Sigmoid colon (tissue), 7 donors: ENCODE measurements around the gene CNTFR. TPM values are rescaled to one million over a fixed set of nuclear protein-coding genes. Genes with fewer than 3 reads are reported as not detected.

ENCODE experiments used
- DNase-seq: peaks from one replicate; pipeline ENCODE4 v3.0.0-alpha.2; 2019
- H3K27ac ChIP-seq, 4 donors: fragments of 200-600 bp; sonication (generic); one replicate each; pipeline ENCODE4 v1.5.1; 2016 to 2019; ENCODE audit warnings: mild to moderate bottlenecking in 1 of 4
- H3K27me3 ChIP-seq, 3 donors: fragments of 200-600 bp; sonication (generic); one replicate each; pipeline ENCODE4 v1.5.1; 2019; ENCODE audit warnings: mild to moderate bottlenecking in 1 of 3
- H3K36me3 ChIP-seq, 4 donors: fragments of 200-600 bp; sonication (generic); one replicate each; pipeline ENCODE4 v1.5.1; 2016 to 2019
- H3K4me1 ChIP-seq, 4 donors: fragments of 200-600 bp; sonication (generic); one replicate each; pipeline ENCODE4 v1.5.1; 2017 to 2019
- H3K4me3 ChIP-seq, 4 donors: fragments of 200-600 bp; sonication (generic); one replicate each; pipeline ENCODE4 v1.5.1; 2017 to 2019; ENCODE audit warnings: mild to moderate bottlenecking in 2 of 4, moderate library complexity in 1 of 4
- H3K9me3 ChIP-seq, 4 donors: fragments of 200-600 bp in 3 of 4; sonication (generic) in 3 of 4; one replicate each; pipeline versions ENCODE4 v1.5.1 to v1.6.1; 2013 to 2019
- EP300 ChIP-seq, 4 donors: sonication (generic); formaldehyde crosslinking; IDR thresholded peaks; one replicate each; pipeline ENCODE4 v1.6.1; 2017; ENCODE audit warnings: antibody characterized with exemption in 4 of 4
- POLR2A ChIP-seq, 2 donors: fragments of 450-650 bp; IDR thresholded peaks; one replicate each; pipeline ENCODE4 v1.6.1; 2016; ENCODE audit warnings: antibody characterized with exemption in 2 of 2, mild to moderate bottlenecking in 2 of 2, moderate library complexity in 2 of 2
- POLR2AphosphoS5 ChIP-seq, 4 donors: sonication (generic); formaldehyde crosslinking; IDR thresholded peaks; one replicate each; pipeline ENCODE4 v1.6.1; 2017; ENCODE audit warnings: antibody characterized with exemption in 4 of 4
- WGBS, 2 donors: extraction: QIAGEN DNeasy Blood & Tissue Kit; methylation state at CpG; one replicate each; pipeline ENCODE4 v1.1.7; 2013; 5-methylcytosine and 5-hydroxymethylcytosine counted together
- intact Hi-C: fragments of 100-400 bp; cut with DNase I; formaldehyde crosslinking; loops from one replicate; pipeline ENCODE4 v1.15.1; 2023
- polyA plus RNA-seq, 3 donors: library from polyadenylated mRNA; stranded (reverse); fragments of 200-250 nt; gene quantifications; one replicate each; pipeline ENCODE4 v1.2.3, GENCODE V29; 2013
- total RNA-seq, 4 donors: library from RNA; depleted of rRNA; stranded (reverse); fragments of >200 nt; gene quantifications; one replicate each; pipeline ENCODE4 v1.1.0, GENCODE V29; 2016
- TF ChIP-seq, protein P1 (sequence below), 4 experiments: fragments of 450-650 bp in 3 of 4; fragments of 200-600 bp in 1 of 4; IDR thresholded peaks; one replicate each; pipeline ENCODE4 v1.5.1; 2016 to 2019; ENCODE audit warnings: antibody characterized with exemption in 4 of 4, mild to moderate bottlenecking in 3 of 4, moderate library complexity in 2 of 4
- donor health status: healthy with polysubstance abuse.
- donor health status: Bipolar disorder and iron deficiency.
- donor health status: healthy.

CNTFR gene
- total and polyA plus RNA-seq, 7 donors = 1.6 to 12.9 (median 4.6) TPM

DNA sequence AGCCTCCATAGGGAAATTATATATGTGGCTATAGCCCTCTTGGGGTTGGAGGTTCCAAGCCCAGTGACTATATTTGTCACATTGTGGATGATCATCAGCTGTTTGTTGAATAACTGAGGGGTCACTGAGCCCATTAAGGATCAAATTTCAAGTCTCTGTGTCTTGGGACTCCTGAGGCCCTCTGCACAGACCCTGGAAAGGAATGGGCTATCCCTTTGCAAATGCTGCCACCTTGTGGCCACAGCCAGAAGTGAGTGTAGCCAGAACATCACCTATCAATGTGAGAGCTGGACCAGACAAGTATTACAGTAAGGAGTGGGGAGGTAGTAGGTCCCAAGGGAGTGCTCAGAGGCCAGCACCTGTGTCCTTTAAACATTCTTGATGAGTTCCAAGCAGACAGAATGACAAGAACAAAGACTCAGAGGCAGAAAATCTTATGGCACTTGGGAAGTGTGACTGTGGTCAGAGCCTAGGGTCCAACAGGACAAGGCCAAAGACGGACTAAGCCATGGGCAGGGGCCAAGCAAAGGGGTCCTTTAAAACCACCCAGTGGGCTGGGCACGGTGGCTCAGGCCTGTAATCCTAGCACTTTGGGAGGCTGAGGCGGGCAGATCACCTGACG lies 14.2 kb upstream of the CNTFR start:
- Histone ChIP-seq H3K9me3 (no peaks in the 10 kb centered on the region), H3K4me1 (no peaks in the 10 kb centered on the region), H3K27ac (no peak overlapping the region), H3K4me3 (no peak overlapping the region), H3K27me3 (no peaks in the 10 kb centered on the region), H3K36me3 (no peaks in the 10 kb centered on the region)
- no peak for TF ChIP-seq EP300 (IDR thresholded peaks at IDR 0.05)
- TF ChIP-seq, protein P1, sequence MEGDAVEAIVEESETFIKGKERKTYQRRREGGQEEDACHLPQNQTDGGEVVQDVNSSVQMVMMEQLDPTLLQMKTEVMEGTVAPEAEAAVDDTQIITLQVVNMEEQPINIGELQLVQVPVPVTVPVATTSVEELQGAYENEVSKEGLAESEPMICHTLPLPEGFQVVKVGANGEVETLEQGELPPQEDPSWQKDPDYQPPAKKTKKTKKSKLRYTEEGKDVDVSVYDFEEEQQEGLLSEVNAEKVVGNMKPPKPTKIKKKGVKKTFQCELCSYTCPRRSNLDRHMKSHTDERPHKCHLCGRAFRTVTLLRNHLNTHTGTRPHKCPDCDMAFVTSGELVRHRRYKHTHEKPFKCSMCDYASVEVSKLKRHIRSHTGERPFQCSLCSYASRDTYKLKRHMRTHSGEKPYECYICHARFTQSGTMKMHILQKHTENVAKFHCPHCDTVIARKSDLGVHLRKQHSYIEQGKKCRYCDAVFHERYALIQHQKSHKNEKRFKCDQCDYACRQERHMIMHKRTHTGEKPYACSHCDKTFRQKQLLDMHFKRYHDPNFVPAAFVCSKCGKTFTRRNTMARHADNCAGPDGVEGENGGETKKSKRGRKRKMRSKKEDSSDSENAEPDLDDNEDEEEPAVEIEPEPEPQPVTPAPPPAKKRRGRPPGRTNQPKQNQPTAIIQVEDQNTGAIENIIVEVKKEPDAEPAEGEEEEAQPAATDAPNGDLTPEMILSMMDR (IDR thresholded peaks at IDR 0.05) = peak; percentile 79 to 92 (median 89)
- TF ChIP-seq POLR2A (IDR thresholded peaks at IDR 0.05) = no peak
- TF ChIP-seq POLR2AphosphoS5 (IDR thresholded peaks at IDR 0.05) = no peak
- peak; percentile 89 for DNase-seq
- 61 to 64% methylated on average over 4 of the region's 4 CpGs for WGBS, 2 donors
- intact Hi-C loops = loop anchor here (2.0 kb wide), 1 partner anchor 57 kb away; no protein-coding TSS in a partner anchor

DNA sequence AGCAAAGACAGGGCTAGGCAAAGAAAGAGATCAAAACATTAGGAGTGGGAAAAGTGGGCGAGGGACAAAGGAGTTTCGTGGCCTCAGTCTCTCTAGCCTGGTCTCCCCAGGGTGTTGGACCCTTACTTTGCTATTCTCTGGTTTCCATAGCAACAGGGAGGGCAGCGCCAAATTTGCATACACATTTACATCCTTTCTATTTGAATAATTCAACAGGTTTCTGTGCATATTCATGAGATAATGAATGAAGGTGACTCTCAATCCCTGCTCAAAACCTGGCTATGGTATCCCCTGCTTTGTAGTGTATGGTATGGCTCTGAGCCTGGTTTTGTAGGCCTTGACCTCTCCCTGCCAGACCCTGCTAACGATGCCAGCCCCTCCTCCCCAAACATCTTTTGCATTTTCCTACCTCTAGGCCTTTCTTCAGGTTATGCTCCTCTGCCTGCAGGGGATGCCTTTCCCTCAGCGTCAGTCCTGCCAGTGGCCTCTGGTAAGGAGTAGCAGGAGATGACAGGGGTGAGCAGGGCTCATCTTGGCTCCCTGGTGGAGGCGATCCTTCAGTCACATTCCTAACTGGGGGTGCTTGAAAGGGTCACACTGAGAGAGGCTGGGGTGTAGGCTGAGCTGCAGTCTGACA lies 12.5 kb upstream of the CNTFR start:
- no peak overlapping the region for H3K27ac ChIP-seq
- H3K9me3 ChIP-seq = no peaks in the 10 kb centered on the region
- H3K4me1 ChIP-seq = no peaks in the 10 kb centered on the region
- H3K27me3 ChIP-seq = no peaks in the 10 kb centered on the region
- TF ChIP-seq EP300 (IDR thresholded peaks at IDR 0.05) = no peak
- no peak for DNase-seq
- intact Hi-C loops = loop anchor here (2.0 kb wide), 1 partner anchor 55 kb away; no protein-coding TSS in a partner anchor
- WGBS, 2 donors = 74 to 79% methylated on average over 6 of the region's 6 CpGs
- H3K36me3 ChIP-seq = no peaks in the 10 kb centered on the region
- H3K4me3 ChIP-seq = no peak overlapping the region

DNA sequence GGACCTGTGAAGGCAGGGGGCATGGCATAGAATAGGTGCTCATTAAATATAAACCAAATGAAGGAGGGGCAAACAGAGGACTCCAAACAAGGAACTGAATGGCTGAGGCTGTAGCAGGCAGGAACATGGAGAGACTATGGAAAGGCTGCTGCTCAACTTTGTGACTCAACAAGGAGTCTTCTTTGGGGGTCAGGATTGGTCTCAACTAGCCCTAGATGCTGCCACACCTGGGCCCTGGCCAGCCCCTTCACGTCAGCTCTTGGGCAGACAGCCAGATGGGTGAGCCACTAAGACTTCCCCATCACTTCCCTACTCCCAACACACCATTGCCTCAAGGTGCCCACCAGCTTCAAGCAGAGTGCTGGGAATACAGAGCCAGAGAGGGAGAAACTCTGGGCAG lies 11.4 kb upstream of the CNTFR start:
- intact Hi-C loops = no loop called here
- no peak for DNase-seq
- no peaks in the 10 kb centered on the region for H3K9me3 ChIP-seq
- no peaks in the 10 kb centered on the region for H3K4me1 ChIP-seq
- TF ChIP-seq EP300 (IDR thresholded peaks at IDR 0.05) (no peak), POLR2A (IDR thresholded peaks at IDR 0.05) (no peak), POLR2AphosphoS5 (IDR thresholded peaks at IDR 0.05) (no peak)
- TF ChIP-seq, protein P1 (IDR thresholded peaks at IDR 0.05) = no peak
- 6 to 30% methylated on average over 1 of the region's 1 CpG for WGBS, 2 donors
- H3K36me3 ChIP-seq = no peaks in the 10 kb centered on the region
- no peak overlapping the region for H3K27ac ChIP-seq
- H3K27me3 ChIP-seq = no peaks in the 10 kb centered on the region
- no peak overlapping the region for H3K4me3 ChIP-seq

DNA sequence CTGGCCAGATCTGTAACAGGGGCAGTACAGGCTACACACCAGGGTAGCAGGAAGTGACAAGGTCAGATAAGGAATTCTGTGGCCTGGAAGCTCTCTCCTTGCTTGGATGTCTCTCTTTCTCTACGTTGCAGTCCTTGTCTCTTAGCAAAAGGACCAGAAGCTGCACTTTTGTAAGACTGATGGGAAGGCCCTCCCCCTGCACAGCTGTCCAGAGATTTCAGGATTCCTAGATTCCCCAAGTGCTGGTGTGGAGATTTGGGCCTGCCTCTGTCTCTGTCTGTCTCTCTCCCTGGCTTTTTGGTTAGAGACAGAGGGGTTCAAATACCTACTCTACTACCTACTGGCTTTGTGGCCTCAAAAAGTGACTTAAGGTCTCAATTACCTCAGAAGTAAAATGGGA lies 10.0 kb upstream of the CNTFR start:
- DNase-seq = no peak
- intact Hi-C loops = no loop called here
- Histone ChIP-seq H3K4me3 (no peak overlapping the region), H3K27ac (no peak overlapping the region), H3K4me1 (no peaks in the 10 kb centered on the region), H3K9me3 (no peaks in the 10 kb centered on the region), H3K27me3 (no peaks in the 10 kb centered on the region), H3K36me3 (no peaks in the 10 kb centered on the region)
- 49 to 50% methylated on average over 1 of the region's 1 CpG for WGBS, 2 donors
- TF ChIP-seq POLR2AphosphoS5 (IDR thresholded peaks at IDR 0.05) (no peak), POLR2A (IDR thresholded peaks at IDR 0.05) (no peak), EP300 (IDR thresholded peaks at IDR 0.05) (no peak)
- TF ChIP-seq, protein P1 (IDR thresholded peaks at IDR 0.05) = no peak

DNA sequence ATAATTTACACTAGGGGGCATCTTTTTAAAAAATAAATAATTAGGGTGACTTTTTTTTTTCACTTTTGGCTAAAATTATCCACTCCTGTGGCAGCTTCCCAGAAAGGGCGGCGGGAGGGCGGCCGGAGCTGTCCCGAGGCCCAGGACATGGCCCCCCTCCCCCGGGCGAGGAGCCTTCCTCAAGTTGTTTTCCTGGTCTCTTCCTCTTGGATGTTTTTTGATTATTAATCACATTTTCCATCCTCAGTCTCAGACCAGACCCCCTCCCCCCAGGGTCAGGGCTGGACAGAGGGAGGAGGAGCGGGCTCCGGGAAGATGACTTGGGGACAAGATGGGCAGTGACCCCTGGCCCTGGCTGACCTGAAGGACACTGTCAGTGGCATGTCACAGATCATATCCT lies 4.7 kb upstream of the CNTFR start:
- H3K4me1 ChIP-seq = peaks cover 0 to 44% (median 34%) of the 10 kb centered on the region in 4 donors
- no peak for DNase-seq
- H3K36me3 ChIP-seq = no peaks in the 10 kb centered on the region
- no peaks in the 10 kb centered on the region for H3K9me3 ChIP-seq
- TF ChIP-seq, protein P1 (IDR thresholded peaks at IDR 0.05) = no peak
- TF ChIP-seq POLR2A (IDR thresholded peaks at IDR 0.05) (no peak), POLR2AphosphoS5 (IDR thresholded peaks at IDR 0.05) (no peak), EP300 (IDR thresholded peaks at IDR 0.05) (no peak)
- peaks cover 7 to 39% (median 12%) of the 10 kb centered on the region in 3 donors for H3K27me3 ChIP-seq
- H3K4me3 ChIP-seq = no peak overlapping the region
- peak overlapping the region; percentile 19 to 53 (median 46) for H3K27ac ChIP-seq
- intact Hi-C loops = loop anchor here (5.0 kb wide), 3 partner anchors 72 to 192 kb away; partner anchors contain the start of genes DNAI1, ENHO and FAM219A
- WGBS, 2 donors = 77 to 86% methylated on average over 9 of the region's 9 CpGs
